GM21360 (cell line): ENCODE measurements around the gene TMEM150C.

Experiments
- ATAC-seq: cut with Tn5 transposase; IDR thresholded peaks from one replicate; pipeline ENCODE4 v1.9.1; 2021; ENCODE audit warnings: mild to moderate bottlenecking, moderate library complexity; ENCODE audit not compliant: unreplicated experiment

Gene TMEM150C

GRCh38 chr4:82519072-82519471 lies 42.7 kb downstream of the TMEM150C start:
- no peak for ATAC-seq

DNA sequence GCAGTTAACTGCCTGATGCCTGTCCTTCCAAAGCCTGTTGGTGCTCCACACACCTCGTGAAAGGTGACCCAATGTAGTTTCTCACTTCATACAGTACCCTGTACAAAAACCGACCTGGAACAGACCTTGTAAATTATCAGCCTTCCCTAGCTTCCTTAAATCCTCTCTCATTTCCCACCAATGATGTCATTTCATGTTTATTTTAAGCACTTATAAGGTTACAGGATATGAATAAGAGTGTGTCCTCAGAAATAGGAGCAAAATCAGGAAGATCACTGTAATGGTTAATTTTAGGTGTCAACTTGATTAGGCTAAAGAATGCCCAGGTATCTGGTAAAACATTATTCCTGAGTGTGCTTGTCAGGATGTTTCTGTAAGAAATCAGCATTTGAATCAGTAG lies 44.7 kb downstream of the TMEM150C start:
- no peak for ATAC-seq

- ATAC-seq = no peak
Observed at GRCh38 chr4:82515705-82516104, 46.1 kb downstream of the TMEM150C start.

GRCh38 chr4:82513382-82513781 lies 48.4 kb downstream of the TMEM150C start:
- no peak for ATAC-seq

DNA sequence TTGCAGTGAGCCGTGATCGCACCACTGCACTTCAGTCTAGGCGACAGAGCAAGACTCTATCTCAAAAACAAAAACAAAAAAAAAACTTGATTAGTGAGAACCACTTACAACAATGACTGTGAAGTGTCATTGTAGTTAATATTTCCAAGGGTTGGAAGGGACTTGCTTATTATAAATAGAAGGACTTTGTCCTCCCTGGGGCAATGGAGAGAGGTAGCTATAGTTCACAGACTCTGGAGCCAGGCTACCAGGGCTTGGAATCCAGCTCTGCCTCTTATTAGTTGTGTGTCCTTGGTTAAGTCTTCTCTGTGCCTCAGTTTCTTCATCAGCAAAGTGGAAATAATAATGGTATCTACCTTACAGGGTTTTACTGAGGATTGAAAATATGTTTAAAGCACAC lies 51.6 kb downstream of the TMEM150C start:
- ATAC-seq = no peak

- ATAC-seq = no peak
Observed at GRCh38 chr4:82508806-82509428, 52.9 kb downstream of the TMEM150C start.

GRCh38 chr4:82508011-82508410 lies 53.8 kb downstream of the TMEM150C start:
- ATAC-seq = no peak

- ATAC-seq = no peak
Observed at GRCh38 chr4:82501154-82501442, 60.7 kb downstream of the TMEM150C start.

GRCh38 chr4:82500435-82501153 lies 61.2 kb downstream of the TMEM150C start:
- no peak for ATAC-seq

DNA sequence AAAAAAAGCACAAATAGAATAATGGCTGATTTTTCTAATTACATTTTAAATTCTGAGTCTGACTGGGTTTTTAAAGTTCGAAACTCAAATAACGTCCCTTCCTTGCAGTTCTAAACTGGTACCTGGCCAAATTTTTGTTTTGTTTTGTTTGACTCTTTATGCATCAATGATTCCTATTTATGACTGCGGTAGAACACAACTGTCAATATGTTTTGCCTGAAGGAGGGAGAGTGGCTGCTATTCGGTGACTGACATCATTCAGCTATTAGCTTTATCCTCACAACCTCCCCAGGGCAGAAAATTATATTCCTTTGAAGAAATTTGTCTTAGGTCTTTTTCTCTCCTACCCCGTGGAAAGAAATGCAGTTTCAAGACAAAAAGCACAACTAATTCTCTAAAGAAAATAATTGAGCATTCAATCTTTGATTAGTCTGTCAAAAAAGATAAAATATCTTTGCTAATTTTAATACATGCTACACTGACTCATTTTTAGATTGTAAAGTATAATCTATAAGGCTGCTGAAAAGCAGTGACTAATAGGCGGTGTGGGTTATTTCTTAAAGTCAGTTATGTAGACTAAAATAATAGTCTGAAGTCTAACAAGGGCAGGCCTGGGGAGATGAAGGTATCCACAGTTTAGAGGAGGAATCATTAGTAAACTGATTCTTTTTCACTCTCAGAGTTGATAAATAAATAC lies 61.9 kb downstream of the TMEM150C start:
- no peak for ATAC-seq

DNA sequence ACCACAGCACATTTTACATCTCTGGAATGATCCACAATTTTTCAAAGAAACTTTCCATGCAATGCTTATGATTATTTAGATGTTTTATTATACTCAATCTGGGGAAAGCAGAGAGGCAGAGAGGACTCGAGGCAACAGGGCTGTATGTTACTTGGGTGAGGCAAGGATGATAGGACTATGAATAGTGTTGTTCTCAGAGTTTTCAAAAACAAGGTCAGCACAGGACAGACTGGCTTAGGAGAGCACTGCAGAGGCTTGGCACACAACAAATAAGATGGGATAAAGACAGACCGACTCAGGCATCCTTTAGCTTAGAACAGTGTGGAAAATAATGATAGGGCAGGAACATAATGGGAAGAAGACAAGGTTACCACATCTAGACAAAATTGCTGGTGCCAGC lies 65.4 kb downstream of the TMEM150C start:
- ATAC-seq = no peak

DNA sequence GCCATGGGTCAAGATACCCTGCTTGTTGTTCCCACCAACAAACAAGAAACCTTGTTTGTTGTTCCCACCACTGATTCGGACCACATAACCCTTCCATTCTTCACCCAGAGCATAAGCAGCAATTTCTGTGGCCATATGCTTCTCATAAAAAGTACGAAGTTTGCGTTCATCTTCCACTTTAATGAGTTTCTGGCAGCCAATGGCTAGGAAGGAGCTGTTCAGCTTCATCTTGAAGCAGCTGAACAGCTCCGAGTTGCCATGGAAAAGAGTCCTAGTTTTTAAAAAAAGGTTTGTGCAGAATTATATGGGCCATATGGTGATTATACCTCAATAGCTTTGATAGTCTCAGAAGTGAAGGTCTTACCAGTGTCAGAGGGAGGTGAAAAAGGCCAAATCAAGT lies 66.1 kb downstream of the TMEM150C start:
- no peak for ATAC-seq

GRCh38 chr4:82493721-82494425 lies 67.9 kb downstream of the TMEM150C start:
- no peak for ATAC-seq

- ATAC-seq = no peak
Observed at GRCh38 chr4:82491251-82491960, 70.4 kb downstream of the TMEM150C start.

- ATAC-seq = no peak
Observed at GRCh38 chr4:82489987-82490386, 71.8 kb downstream of the TMEM150C start.

DNA sequence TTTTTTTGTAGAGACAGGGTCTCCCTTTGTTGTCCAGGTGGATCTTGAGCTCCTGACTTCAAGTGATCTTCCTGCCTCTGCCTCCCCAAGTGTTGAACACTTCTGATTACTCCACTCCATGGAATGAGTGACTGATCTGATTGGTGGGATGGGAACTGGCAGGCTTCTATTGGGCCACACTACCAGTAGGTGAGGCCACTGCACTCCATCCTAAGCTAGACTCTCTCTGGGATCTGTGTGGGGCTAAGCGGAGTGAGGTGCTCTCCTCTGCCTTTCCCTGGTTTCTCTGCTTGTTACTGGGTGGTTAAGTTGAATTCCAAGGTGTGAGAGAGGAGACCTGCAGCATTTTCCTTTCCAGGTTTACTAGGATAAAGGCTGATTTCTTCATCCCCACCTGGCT lies 72.7 kb downstream of the TMEM150C start:
- ATAC-seq = no peak

GRCh38 chr4:82484996-82485783 lies 76.6 kb downstream of the TMEM150C start:
- ATAC-seq = no peak

GRCh38 chr4:82482387-82482786 lies 79.4 kb downstream of the TMEM150C start:
- ATAC-seq = no peak

GRCh38 chr4:82481506-82481840 lies 80.3 kb downstream of the TMEM150C start:
- ATAC-seq = no peak

GRCh38 chr4:82480771-82481505 lies 80.8 kb downstream of the TMEM150C start:
- no peak for ATAC-seq
